NCI-H1436 treated with DMSO at 0.1 percent for 48 hours (cell line): ENCODE results near the gene A2ML1.
"Not testable (repeated sequence)": the region's sequence is repeated elsewhere in the genome, so short reads cannot be mapped to it uniquely, and the experiment has no call there.

Experiments
- DNase-seq: peaks from one replicate; lab custom pipeline; 2025; lab: John Stamatoyannopoulos, UW

The A2ML1 gene

GRCh38 chr12:8817856-8818255 is 4.6 kb upstream of the A2ML1 start:
- DNase-seq, result no peak

- no peak for DNase-seq
These were observed 3.9 kb upstream of the A2ML1 start for GRCh38 chr12:8818526-8818925.

GRCh38 chr12:8819666-8819980 is 2.8 kb upstream of the A2ML1 start:
- DNase-seq, result no peak

GRCh38 chr12:8820676-8821407 is 1.6 kb upstream of the A2ML1 start:
- DNase-seq, result not testable (repeated sequence)

- DNase-seq, result no peak
These were observed 830 bp upstream of the A2ML1 start for GRCh38 chr12:8821591-8821990.

GRCh38 chr12:8823565-8824300 is 1.3 kb downstream of the A2ML1 start:
- DNase-seq, result no peak

- no peak for DNase-seq
These were observed 5.3 kb downstream of the A2ML1 start for GRCh38 chr12:8827551-8828256.

GRCh38 chr12:8828257-8829124 is 6.1 kb downstream of the A2ML1 start:
- DNase-seq, result no peak

- DNase-seq, result no peak
These were observed 6.7 kb downstream of the A2ML1 start for GRCh38 chr12:8829125-8829518.

- no peak for DNase-seq
These were observed 7.2 kb downstream of the A2ML1 start for GRCh38 chr12:8829621-8830020.

- DNase-seq, result no peak
These were observed 8.7 kb downstream of the A2ML1 start for GRCh38 chr12:8831116-8831515.

- no peak for DNase-seq
These were observed 10.1 kb downstream of the A2ML1 start for GRCh38 chr12:8832500-8832899.

- no peak for DNase-seq
These were observed 11.8 kb downstream of the A2ML1 start for GRCh38 chr12:8834230-8834629.

GRCh38 chr12:8837291-8837690 is 14.9 kb downstream of the A2ML1 start:
- no peak for DNase-seq

GRCh38 chr12:8840321-8840720 is 17.9 kb downstream of the A2ML1 start:
- no peak for DNase-seq

- no peak for DNase-seq
These were observed 18.7 kb downstream of the A2ML1 start for GRCh38 chr12:8840938-8841633.

GRCh38 chr12:8841778-8842177 is 19.4 kb downstream of the A2ML1 start:
- no peak for DNase-seq

- DNase-seq, result no peak
These were observed 22.2 kb downstream of the A2ML1 start for GRCh38 chr12:8844665-8845064.

GRCh38 chr12:8846305-8846704 is 23.9 kb downstream of the A2ML1 start:
- DNase-seq, result no peak

- DNase-seq, result no peak
These were observed 25.0 kb downstream of the A2ML1 start for GRCh38 chr12:8847435-8847834.

- no peak for DNase-seq
These were observed 27.5 kb downstream of the A2ML1 start for GRCh38 chr12:8849876-8850275.

- no peak for DNase-seq
These were observed 29.7 kb downstream of the A2ML1 start for GRCh38 chr12:8852119-8852518.
